IMR-90 (cell line): Measurements from ENCODE around the gene LAIR2.
"Not testable (repeated sequence)": the region's sequence is repeated elsewhere in the genome, so short reads cannot be mapped to it uniquely, and the experiment has no call there.

Experiments
- MAZ ChIP-seq: IDR thresholded peaks from 2 replicates; pipeline ENCODE4 v1.6.1; 2012; ENCODE audit warnings: low read depth, mild to moderate bottlenecking, low read length, improper control_type of control experiment, moderate library complexity, borderline replicate concordance
- POLR2A ChIP-seq: IDR thresholded peaks from 2 replicates; pipeline ENCODE4 v1.6.1; 2012; ENCODE audit warnings: mild to moderate bottlenecking, low read depth, low read length
- TF ChIP-seq, protein P1 (sequence below): conservative IDR thresholded peaks from 2 replicates; pipeline ENCODE4 v1.5.1; 2012; ENCODE audit warnings: mild to moderate bottlenecking, low read depth, low read length, improper control_type of control experiment
- TF ChIP-seq, protein P2 (sequence below): fragments of 150-350 bp; IDR thresholded peaks from 2 replicates; pipeline ENCODE4 v1.6.1; 2016; ENCODE audit warnings: low read depth, mild to moderate bottlenecking, low read length, moderate library complexity, borderline replicate concordance

DNA sequence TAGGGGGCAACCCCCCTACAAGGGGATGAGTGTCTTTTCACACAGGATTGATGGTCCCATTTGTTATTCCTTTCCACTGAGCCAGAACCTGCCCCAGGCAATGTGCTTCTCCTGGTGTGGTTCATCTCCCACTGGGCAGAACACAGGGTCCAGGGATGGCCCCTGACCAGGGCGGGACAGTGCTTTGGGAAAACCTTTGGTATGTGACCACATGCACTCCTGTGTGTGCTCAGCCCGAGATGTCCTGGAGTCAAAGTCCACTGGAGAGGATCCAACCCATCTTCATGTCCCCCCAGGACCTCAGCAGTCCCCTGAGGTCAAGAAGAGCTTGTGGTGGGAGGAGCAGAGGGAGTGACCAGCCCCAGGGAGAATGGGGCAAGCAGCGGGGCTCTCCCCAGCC lies 5.9 kb downstream of the LAIR2 start:
- TF ChIP-seq, protein P1, sequence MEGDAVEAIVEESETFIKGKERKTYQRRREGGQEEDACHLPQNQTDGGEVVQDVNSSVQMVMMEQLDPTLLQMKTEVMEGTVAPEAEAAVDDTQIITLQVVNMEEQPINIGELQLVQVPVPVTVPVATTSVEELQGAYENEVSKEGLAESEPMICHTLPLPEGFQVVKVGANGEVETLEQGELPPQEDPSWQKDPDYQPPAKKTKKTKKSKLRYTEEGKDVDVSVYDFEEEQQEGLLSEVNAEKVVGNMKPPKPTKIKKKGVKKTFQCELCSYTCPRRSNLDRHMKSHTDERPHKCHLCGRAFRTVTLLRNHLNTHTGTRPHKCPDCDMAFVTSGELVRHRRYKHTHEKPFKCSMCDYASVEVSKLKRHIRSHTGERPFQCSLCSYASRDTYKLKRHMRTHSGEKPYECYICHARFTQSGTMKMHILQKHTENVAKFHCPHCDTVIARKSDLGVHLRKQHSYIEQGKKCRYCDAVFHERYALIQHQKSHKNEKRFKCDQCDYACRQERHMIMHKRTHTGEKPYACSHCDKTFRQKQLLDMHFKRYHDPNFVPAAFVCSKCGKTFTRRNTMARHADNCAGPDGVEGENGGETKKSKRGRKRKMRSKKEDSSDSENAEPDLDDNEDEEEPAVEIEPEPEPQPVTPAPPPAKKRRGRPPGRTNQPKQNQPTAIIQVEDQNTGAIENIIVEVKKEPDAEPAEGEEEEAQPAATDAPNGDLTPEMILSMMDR, result not testable (repeated sequence)
- not testable (repeated sequence) for TF ChIP-seq POLR2A, MAZ
- TF ChIP-seq, protein P2, sequence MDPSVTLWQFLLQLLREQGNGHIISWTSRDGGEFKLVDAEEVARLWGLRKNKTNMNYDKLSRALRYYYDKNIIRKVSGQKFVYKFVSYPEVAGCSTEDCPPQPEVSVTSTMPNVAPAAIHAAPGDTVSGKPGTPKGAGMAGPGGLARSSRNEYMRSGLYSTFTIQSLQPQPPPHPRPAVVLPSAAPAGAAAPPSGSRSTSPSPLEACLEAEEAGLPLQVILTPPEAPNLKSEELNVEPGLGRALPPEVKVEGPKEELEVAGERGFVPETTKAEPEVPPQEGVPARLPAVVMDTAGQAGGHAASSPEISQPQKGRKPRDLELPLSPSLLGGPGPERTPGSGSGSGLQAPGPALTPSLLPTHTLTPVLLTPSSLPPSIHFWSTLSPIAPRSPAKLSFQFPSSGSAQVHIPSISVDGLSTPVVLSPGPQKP, result not testable (repeated sequence)
